Keratinocyte (primary cell): Measurements from ENCODE around the gene CNIH2.

Source experiments
- EZH2 ChIP-seq: IDR thresholded peaks from one replicate; pipeline ENCODE4 v1.6.1; 2012; ENCODE audit warnings: inconsistent platforms, mild to moderate bottlenecking, low read length, moderate library complexity
- TF ChIP-seq, protein P1 (sequence below), 3 experiments: IDR thresholded peaks in 1 of 3; conservative IDR thresholded peaks in 1 of 3; optimal IDR thresholded peaks in 1 of 3; 2 replicates in 2 of 3; 3 replicates in 1 of 3; pipeline versions ENCODE3 to v1.5.1; 2011; ENCODE audit warnings: low read length in 3 of 3, mild to moderate bottlenecking in 3 of 3, moderate library complexity in 2 of 3, control low read depth in 1 of 3, inconsistent platforms in 1 of 3; ENCODE audit not compliant: insufficient read depth in 2 of 3; ENCODE audit errors: extremely low read depth in 1 of 3

DNA sequence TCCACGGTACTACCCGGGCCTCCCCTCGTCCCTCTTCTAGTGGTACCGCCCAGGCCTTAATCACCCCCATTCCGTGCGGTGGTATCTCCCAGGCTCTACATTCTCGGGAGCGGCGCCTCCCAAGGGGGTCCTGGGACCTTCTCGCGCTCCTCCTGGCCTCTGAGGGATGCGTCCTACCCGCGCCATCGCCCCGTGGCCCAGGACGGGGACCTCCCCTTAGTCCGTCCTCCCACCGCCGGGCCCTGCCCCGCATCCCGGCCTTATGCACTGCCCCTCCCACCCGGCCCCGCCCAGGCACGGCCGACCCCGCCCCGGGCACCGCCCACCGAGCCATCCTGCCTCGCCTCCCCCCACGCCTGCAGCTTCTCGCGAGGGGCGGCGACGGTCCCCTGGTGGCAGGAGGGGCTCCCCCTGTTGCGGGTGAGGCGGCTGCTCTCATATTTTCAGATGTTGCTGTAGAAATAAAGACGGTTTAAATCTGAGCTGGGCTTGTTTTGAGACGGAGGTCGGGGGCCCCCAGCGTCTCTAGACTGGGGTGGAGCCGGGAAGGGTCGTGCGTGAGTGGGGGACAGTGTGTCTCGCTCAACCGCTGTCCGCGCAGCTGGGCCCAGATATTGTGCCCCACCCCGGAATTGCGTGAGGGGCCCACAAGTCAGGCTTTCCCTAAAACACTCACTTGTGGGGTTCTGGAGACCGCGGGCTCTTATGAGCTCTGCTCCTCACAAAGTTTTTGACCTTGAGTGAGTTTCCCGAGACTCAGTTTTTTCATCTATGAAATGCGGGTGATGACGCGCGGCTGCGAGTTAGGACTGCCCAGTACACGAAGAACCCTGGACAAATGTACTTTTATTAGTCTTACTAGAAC is 10.4 kb upstream of the CNIH2 start:
- TF ChIP-seq, protein P1, sequence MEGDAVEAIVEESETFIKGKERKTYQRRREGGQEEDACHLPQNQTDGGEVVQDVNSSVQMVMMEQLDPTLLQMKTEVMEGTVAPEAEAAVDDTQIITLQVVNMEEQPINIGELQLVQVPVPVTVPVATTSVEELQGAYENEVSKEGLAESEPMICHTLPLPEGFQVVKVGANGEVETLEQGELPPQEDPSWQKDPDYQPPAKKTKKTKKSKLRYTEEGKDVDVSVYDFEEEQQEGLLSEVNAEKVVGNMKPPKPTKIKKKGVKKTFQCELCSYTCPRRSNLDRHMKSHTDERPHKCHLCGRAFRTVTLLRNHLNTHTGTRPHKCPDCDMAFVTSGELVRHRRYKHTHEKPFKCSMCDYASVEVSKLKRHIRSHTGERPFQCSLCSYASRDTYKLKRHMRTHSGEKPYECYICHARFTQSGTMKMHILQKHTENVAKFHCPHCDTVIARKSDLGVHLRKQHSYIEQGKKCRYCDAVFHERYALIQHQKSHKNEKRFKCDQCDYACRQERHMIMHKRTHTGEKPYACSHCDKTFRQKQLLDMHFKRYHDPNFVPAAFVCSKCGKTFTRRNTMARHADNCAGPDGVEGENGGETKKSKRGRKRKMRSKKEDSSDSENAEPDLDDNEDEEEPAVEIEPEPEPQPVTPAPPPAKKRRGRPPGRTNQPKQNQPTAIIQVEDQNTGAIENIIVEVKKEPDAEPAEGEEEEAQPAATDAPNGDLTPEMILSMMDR (optimal IDR thresholded peaks at IDR 0.05 in 1 of 3, IDR thresholded peaks at IDR 0.05 in 1 of 3, conservative IDR thresholded peaks at IDR 0.05 in 1 of 3; ENCODE audit: extremely low read depth in 1 of 3, insufficient read depth in 2 of 3, low read length in 3 of 3), result peak in 1 of 3 experiments; percentile 8
- no peak for TF ChIP-seq EZH2
